GM19372 (cell line): Measurements from ENCODE around the gene SLC25A33.

Experiments used
- ATAC-seq: cut with Tn5 transposase; IDR thresholded peaks from one replicate; pipeline ENCODE4 v1.9.1; 2021; ENCODE audit warnings: mild to moderate bottlenecking, low read depth, moderate library complexity; ENCODE audit not compliant: unreplicated experiment

SLC25A33 gene

GRCh38 chr1:9586147-9586766 is 47.0 kb downstream of the SLC25A33 start:
- no peak for ATAC-seq

- peak; percentile 83 for ATAC-seq
Measured at GRCh38 chr1:9588551-9589143, 49.4 kb downstream of the SLC25A33 start, which contains the start of gene TMEM201. Gene TMEM201 (plus strand): TSS chr1:9588911. CDS start chr1:9588931, 20 bp downstream.

- peak; percentile 11 for ATAC-seq
Measured at GRCh38 chr1:9589144-9589718, 50.0 kb downstream of the SLC25A33 start.

- ATAC-seq = no peak
Measured at GRCh38 chr1:9589719-9590157, 50.5 kb downstream of the SLC25A33 start.

- ATAC-seq = no peak
Measured at GRCh38 chr1:9590201-9590600, 50.9 kb downstream of the SLC25A33 start.

GRCh38 chr1:9590945-9591668 is 51.8 kb downstream of the SLC25A33 start:
- ATAC-seq = no peak

GRCh38 chr1:9591669-9592509 is 52.6 kb downstream of the SLC25A33 start:
- no peak for ATAC-seq

- no peak for ATAC-seq
Measured at GRCh38 chr1:9592510-9593075, 53.3 kb downstream of the SLC25A33 start.

- no peak for ATAC-seq
Measured at GRCh38 chr1:9593147-9593491, 53.9 kb downstream of the SLC25A33 start.

GRCh38 chr1:9593492-9594465 is 54.5 kb downstream of the SLC25A33 start:
- ATAC-seq = no peak

- no peak for ATAC-seq
Measured at GRCh38 chr1:9594471-9595155, 55.3 kb downstream of the SLC25A33 start.

- ATAC-seq = no peak
Measured at GRCh38 chr1:9595156-9595967, 56.1 kb downstream of the SLC25A33 start.

GRCh38 chr1:9595968-9596340 is 56.7 kb downstream of the SLC25A33 start:
- ATAC-seq = no peak

GRCh38 chr1:9596415-9597123 is 57.3 kb downstream of the SLC25A33 start:
- ATAC-seq = no peak

GRCh38 chr1:9597361-9598315 is 58.4 kb downstream of the SLC25A33 start:
- no peak for ATAC-seq

- no peak for ATAC-seq
Measured at GRCh38 chr1:9598316-9598700, 59.0 kb downstream of the SLC25A33 start.
